RKO (cell line): ENCODE measurements around the gene NPIPA8.
"Not testable (repeated sequence)": the region's sequence is repeated elsewhere in the genome, so short reads cannot be mapped to it uniquely, and the experiment has no call there.

Experiments
- DNase-seq: peaks from one replicate; pipeline ENCODE4 v3.0.0-alpha.2; 2016; ENCODE audit warnings: low spot score

NPIPA8 gene

DNA sequence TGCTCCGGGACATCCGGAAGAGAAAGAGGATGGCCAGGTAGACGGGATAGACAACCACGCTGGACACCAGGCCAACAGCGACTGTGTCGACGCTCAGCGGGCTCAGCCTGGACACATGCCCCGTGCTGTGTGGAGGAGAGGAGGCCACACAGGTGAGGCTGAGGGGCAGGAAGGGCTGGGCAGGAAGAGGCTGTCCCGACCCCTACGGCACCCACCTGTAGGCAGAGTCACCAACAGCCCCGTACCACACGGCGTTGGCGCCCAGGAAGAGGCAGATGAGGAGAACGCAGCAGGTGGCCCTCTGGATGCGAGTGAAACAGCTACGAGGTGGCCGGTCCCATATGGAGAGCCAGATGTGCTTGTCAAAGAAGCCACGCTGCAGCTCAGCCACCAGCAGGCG is at the start of gene NPIPA8:
TSS of gene NPIPA8 (minus strand) at position 101 of the 400 bp plus-strand sequence. CDS start 4,074 bp downstream, outside the sequence.
- DNase-seq, result not testable (repeated sequence)

DNA sequence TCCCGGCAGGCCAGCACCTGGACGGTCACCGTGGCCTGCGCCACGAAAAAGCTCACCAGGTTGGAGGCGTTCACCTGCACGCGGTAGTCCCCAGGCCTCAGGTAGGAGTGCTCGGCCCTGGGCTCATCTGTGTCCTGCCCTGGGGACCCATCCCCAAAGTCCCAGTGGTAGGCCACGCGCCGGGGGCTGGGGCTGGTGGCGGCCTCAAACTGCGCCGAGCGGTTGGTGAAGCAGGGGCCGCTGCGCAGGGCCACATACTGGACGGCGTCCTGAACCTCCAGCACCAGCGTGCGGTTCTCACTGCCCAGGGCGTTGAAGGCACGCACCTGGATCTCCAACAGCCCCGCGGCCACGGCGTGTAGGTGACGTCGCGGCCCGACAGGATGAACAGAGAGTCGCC is 48.7 kb upstream of the NPIPA8 start:
- not testable (repeated sequence) for DNase-seq

DNA sequence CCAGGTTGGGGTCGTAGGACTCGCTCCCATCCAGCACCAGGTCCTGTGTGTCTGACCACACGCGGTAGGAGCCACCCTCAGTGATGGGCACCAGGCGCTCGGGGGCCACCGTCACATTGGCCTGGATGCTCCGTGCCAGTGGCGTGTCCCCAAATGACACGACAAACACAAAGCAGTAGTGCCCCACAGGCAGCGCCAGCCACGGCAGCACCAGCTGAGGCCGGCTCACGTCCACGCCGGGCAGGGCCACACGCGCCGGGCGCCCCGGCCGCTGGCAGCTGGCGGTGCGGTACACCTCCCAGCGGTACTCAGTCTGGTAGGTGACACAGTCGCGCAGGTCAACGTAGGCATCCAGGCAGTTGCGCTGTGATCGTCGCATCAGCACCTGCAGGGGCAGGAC is 48.3 kb upstream of the NPIPA8 start:
- DNase-seq, result not testable (repeated sequence)

DNA sequence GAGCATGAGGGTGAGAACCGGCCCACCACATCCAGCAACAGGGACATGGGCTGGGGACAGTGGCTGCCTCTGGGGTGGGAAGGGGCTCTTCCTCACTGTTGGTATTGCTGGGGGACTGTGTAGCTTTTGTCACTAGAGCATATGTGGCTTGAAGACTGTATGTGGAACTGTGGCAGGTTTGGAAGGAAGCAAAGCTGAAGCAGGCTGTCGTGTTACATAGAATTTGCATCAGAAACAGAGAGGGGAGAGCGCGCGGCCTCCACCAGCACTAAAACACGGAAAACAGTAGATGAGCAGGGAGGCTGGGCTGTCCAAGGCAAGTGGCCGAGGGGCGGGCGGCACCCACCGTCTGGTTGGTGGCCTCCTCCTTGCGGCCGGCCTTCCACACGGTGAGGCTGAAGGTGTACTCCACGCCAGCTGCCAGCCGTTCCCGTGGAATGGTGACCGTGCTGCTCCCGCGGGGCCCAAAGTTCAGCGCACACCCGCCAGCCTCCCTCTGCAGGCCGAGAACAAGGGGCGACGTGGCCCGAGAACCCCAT is 47.6 kb upstream of the NPIPA8 start:
- DNase-seq, result not testable (repeated sequence)

DNA sequence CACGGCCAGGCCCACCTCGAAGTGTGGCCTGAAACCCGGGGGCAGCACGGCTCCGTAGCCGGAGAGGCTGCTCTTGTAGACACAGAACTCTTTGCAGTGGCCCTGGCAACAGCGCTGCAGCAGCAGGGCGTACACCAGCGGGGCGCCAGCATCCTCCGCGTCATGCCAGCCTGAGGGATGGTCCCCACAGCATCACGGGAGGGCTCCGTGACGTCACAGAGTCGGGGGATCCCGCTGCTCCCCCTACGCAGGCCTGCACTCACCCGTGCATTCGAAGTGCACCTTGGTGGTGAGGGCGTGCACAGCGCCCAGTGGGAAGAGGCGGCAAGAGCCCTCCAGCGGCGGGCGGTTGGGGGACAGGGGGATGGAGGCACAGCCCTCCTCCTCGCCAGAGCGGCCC is 46.2 kb upstream of the NPIPA8 start:
- not testable (repeated sequence) for DNase-seq

DNA sequence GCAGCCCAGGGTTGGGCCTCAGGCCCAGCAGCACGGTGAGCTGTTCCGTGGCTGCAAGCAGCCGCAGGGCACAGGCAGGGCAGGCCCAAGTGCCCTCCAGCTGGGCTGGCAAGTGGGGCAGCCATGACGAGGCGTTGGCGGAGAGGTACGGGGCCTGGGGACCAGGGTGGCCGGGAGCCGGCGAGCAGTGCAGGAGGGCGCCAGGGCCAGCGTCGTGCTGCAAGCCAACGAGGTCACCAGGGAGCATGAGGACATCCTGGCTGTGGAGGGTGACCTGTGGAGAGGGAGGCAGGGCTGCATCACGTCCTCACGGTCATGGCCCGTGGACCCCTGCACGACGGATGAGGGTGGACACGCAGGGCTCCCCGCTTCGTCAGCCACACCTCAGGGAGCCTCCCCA is 11.2 kb upstream of the NPIPA8 start:
- not testable (repeated sequence) for DNase-seq

DNA sequence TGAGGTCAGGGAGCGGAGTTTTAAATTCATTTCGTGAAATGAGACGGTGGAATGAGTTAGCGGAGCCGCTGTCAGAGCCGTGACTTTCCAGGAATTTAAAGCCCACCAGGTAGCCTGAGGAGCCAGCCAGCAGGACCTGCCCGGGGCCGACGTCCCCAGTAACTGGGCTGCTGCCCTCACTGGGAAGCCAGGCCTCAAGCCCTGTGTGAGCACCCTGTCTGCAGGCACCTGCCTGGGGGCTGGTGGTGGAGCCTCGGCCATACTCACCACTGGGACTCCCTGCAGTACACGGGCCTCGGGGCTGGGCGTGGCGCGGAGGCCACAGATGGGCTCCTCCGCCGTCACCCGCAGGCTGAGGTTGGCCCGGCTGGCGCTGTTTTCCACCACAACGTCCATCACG is 10.5 kb upstream of the NPIPA8 start:
- not testable (repeated sequence) for DNase-seq

DNA sequence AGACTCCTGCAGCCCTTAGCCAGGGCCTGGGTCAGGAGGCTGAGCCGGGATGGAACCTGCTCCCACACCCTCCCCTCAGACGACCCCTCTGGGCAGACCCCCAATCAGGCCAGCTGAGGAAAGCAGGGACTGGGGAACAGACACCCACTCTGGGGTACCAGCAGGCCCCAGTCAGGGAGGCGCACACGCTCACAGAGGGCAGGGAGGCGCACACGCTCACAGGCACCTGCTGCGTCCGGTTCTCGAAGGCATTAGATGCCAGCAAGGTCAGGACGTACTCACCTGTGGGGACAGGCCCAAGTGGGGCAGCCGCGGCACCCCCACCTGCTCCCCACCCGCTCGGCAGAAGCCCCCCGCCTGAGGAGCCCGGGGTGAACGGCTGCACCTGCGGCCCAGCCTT is 8.1 kb upstream of the NPIPA8 start:
- not testable (repeated sequence) for DNase-seq

DNA sequence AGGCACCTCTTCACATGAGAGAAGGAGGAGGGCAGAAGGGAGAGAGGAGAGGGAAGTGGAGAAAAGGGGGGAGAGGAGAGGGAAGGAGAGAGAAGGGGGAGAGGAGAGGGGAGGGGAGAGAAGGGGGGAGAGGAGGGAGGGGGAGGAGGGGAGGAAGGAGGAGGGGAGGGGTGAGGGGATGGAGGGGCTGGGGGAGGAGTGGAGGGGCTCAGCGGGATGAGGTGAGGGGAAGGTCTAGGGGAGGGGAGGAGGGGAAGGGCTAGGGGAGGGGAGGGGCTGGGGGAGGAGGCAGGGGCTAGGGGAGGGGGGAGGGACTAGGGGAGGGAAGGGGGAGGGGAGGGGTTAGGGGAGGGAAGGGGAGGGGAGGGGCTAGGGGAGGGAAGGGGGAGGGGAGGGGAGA is 5.5 kb upstream of the NPIPA8 start:
- not testable (repeated sequence) for DNase-seq

DNA sequence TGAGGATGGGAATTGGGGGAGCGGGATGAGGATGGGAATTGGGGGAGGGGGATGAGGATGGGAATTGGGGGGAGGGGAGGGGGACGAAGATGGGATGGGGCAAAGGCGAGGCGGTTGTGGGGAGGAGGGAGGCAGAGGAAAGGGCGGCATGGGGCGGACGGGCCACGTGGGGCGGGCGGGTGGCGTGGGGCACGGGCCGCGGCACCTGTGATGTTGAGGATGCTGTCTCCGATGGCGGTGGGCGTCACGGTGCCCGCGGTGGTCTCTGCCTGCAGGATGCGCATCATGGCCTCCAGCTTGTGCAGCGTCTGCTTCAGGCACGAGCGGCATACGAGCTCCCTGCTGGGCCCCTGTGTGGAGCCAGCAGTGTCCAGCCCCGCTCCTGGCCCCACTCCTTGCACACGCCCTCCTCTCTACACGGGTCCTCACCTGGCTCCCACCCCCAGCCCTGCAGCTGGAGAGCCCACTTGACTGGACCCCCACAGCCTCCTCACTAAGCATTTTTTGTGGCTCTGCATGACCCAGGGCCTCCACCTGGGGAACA is 5.0 kb upstream of the NPIPA8 start:
- DNase-seq, result not testable (repeated sequence)

DNA sequence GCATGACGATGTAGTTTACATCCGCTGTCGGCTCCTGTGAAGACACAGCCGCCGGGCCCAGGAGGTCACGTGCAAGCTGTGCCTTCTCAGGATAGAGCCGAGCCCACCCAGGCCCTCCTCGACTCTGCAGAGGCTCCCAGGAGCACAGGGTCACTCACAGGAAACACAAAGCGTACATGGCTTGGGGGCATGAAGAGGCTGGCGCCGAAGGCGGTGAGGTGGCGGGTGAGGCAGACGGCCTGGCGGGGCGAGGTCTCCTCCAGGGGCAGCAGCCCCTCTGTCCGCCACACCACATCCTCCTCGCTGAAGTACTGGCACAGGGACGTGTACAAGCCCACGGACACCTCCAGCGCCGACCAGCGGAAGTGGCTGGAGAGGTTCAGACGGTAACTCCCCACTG is 2.7 kb upstream of the NPIPA8 start:
- DNase-seq, result not testable (repeated sequence)

DNA sequence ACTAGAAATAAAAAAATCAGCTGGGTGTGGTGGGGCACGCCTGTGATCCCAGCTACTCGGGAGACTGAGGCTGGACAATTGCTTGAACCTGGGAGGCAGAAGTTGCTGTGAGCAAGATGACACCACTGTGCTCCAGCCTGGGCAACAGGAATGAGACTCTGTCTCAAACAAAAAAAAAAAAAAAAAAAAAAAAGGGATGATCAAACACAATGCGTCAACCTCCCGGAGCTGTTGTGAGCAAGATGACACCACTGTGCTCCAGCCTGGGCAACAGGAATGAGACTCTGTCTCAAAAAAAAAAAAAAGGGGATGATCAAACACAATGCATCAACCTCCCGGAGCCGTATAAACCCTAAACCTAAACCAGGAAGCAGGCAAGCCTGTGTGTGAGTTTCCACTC is 24.7 kb downstream of the NPIPA8 start:
- DNase-seq, result not testable (repeated sequence)

DNA sequence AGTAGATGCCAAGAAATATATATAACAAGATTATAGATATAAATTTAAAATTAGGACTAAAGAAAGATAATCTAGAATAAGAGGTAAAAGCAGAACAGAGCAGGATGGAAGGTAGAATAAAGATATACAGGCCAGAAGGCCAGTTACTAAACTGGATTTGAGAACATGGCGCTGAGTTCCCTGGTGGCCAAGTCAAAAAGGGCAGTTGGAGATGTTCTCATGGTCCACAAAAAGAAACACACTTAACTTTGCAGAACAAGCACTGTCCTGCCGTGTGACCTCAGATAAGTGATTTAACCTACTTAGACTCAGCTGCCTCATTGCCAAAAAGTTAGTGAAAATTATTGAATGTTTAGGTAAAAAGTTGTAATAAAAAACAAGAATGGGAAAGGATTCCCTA is 27.4 kb downstream of the NPIPA8 start:
- not testable (repeated sequence) for DNase-seq

DNA sequence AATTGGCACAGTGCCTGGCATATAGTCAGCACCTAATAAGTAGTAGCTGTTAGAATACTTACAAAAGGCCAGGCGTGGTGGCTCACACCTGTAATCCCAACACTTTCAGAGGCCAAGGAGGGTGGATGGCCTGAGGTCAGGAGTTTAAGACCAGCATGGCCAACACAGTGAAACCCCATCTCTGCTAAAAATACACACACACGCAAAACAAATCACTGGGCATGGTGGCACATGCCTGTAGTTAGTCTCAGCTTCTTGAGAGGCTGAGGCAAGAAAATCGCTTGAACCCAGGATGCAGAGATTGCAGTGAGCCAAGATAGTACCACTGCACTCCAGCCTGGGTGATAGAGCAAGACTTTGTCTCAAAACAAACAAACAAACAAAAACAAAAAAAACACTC is 29.3 kb downstream of the NPIPA8 start:
- DNase-seq, result not testable (repeated sequence)

DNA sequence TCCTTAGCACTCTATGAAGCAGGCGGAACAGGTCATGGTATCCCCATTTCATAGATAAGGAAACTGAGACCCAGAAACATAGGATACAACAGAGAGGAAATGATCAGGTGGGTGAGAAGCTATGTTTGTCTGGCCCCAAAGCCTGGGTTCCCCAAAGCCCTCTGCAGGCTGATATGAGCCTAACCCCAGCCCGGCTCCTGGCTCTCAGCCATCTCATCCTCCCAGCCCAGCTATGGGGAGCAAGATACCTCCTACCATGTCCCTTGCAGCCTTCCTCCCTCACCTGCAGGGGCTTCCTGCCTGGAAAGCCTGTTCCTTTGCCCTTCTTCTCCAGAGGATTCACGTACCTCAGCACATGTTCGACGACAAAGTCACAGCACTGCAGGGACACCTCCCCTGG is 30.5 kb downstream of the NPIPA8 start:
- DNase-seq, result not testable (repeated sequence)

DNA sequence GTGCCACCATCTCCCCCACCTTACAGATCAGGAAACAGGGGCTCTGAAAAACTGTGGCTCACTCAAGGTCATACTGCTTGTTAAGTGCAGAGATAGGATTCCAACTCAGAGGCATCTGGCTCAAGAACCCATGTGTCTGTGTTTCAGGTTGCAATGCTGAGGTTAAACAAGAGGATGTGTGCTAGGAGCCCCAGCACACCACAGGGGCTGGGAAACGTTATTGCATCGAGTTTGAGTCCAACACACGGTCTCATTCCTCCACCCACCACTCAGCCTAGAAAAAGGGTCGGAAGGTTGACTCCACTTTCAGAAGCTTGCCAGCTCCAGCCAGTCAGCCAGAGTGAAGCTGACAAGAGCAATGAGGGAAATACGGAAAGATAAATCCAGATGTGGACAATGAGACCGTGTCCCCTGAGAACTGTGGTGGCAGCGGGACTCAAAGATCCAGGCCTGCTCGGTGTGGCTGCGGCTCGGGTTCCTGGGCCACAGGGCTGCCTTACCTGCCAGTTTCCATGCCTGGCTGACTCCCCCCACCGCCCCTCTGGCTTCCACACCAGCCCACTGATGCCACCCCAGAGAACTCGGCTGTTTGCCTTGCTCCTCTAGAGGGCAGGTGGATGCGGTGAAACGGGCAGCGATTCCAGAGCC is 33.4 kb downstream of the NPIPA8 start:
- DNase-seq, result not testable (repeated sequence)

DNA sequence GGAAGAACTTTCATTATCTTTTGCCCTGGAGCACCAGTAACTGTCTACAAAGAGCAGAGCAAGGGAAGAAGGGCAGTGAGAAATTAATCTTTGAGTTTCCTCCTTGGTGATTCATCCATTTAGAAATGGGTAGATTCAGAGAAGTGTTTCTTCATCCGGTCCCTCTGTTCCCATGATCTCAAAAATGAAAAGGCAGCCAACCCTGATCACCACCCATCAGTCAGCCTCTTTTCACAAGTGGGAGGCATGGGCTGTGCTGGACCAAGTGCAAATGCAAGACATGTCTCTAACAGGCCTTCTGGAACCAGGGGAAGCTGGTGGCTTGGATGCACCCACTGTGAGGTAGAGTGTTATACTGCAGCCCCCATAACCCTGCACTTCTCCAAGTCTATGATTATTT is 38.8 kb downstream of the NPIPA8 start:
- not testable (repeated sequence) for DNase-seq

DNA sequence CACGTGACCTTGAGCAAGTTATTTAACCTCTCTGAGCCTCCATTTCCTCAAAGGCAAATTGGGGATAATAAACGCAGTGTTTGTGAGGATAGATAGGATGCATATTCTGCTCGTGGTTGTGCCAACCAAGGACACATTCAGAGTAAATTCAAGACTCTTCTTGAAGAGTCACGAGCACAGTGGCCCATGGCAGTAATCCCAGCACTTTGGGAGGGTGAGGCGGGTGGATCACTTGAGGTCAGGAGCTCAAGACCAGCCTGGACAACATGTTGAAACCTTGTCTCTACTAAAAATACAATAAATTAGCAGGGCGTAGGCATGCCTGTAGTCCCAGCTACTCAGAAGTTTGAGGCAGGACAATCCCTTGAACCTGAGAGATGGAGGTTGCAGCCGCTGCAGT is 39.6 kb downstream of the NPIPA8 start:
- DNase-seq, result not testable (repeated sequence)

DNA sequence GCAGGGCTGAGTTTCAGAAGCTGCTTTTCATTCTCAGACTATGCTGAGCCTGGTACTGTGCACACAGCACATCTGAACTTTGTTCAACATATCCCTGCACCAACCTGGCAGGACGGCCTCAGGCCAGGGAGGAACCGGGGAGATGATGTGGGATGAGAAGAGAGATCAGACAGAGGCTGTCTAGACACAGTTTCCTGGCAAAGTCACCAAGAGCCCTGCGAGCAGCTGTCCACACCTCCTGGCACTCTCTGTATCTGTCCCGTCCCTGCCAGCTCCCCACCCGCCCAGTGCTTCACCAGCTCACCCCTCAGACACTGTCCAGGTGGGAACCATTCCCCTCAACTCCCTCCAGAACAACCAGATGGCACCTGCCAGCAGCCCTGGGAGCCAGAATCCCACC is 42.2 kb downstream of the NPIPA8 start:
- not testable (repeated sequence) for DNase-seq

DNA sequence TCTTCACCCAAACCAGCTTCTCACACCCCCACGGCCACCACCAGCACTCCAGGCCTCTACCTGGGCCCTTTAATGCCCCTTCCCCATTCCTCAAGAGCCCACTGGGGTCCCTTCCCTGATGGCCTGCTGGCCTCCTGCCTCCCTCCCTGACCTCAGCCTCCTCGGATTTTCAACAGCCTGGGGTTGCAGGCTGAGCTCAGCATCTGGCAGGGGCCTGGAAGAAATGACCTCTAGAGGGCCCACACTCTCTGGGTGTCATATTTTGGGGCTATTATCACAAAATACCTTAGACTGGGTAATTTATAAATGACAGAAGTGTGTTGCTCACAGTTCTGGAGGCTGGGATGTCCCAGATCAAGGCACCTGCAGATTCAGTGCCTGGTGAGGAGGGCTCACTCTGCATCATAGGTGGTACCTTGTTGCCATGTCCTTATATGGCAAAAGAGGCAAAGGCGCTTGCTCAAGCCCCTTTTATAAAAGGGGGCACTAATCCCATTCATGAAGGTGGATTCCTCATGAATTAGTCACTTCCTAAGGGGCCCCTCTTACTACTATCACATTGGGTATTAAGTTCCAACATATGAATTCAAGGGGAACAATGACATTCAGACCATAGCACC is 43.1 kb downstream of the NPIPA8 start:
- DNase-seq, result not testable (repeated sequence)

DNA sequence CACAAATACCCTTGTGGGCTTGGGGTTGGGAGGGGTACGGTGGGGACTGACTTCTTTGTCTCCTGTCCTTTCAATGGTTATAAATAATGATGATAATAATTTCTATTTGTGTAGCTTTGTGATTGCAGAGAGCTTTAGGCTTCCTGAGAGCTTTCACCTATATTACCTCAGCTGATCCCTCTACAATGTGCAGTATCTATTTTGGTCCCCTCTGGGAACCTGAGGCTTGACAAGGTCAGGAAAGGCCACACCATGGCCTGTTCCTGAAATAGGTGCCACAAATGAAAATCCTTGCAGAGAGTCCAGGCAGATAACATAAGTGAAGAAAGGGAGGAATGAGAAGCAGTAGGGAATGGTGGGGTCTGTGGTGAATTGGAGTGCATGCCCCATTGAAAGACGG is 45.6 kb downstream of the NPIPA8 start:
- not testable (repeated sequence) for DNase-seq

DNA sequence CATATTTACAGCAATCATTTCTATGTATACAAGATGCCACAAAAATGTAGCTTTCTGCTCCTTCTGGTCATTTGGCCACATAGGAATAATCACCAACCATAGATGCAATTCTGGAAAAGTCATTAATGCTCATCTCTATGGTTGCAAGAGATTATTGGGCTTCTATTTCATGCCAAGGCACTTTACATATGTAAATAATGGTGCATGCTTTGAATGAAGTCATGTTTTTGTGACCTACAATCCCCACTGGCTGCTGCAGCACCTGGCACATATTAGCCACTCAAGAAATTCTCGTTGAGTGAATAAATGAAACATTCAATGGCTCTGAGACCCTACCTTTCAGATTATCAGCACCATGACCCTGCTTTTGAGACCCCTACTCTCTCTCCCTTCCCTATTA is 50.2 kb downstream of the NPIPA8 start:
- DNase-seq, result not testable (repeated sequence)

DNA sequence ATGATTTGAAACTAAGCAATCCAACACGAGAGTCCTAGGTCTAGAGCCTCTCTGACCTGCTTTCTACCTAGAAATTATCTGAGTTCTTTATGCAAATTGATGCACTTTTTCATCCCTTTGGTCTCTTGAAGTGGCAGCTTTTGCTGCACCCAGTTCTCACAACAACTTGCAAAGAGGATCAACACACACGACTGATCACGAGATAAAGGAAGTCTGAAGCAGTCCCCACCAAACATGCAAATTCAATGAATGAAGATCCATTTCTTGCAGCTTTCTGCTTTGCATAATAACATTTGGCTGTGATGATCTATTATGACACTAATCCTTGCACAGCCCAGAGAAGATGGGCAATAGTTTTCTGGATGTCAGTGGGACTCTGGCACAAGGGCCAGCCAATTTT is 56.2 kb downstream of the NPIPA8 start:
- DNase-seq, result not testable (repeated sequence)
